ENCODE measurements around the gene RIMBP2. TPM values are rescaled to one million over a fixed set of nuclear protein-coding genes. Genes with fewer than 3 reads are reported as not detected.

Gene RIMBP2
- total RNA-seq, 3 donors from 2014 or later, result 2.3 to 5.9 (median 5.4) TPM

GRCh38 chr12:130362060-130362459, 354.0 kb downstream of the RIMBP2 start:
- Histone ChIP-seq H3K4me3 (no peak overlapping the region), H3K9me3 (no peaks in the 10 kb centered on the region), H3K36me3 (ENCODE audit: low read depth) (no peaks in the 10 kb centered on the region), H3K4me1 (ENCODE audit: low read depth) (no peaks in the 10 kb centered on the region)
- no peak for TF ChIP-seq CTCF (IDR thresholded peaks at IDR 0.05)
- ATAC-seq (no peak), DNase-seq (no peak)
- intact Hi-C loops (cut with DNase I, micrococcal nuclease), result no loop called here

GRCh38 chr12:130357729-130358330, 358.3 kb downstream of the RIMBP2 start:
- TF ChIP-seq CTCF (IDR thresholded peaks at IDR 0.05), result no peak
- no peak overlapping the region for H3K4me3 ChIP-seq
- H3K9me3 ChIP-seq, result no peaks in the 10 kb centered on the region
- intact Hi-C loops (cut with DNase I, micrococcal nuclease), result no loop called here
- ATAC-seq (no peak), DNase-seq (no peak)
- no peaks in the 10 kb centered on the region for H3K36me3 ChIP-seq (ENCODE audit: low read depth)
- no peaks in the 10 kb centered on the region for H3K4me1 ChIP-seq (ENCODE audit: low read depth)

- Histone ChIP-seq H3K9me3 (no peaks in the 10 kb centered on the region), H3K36me3 (ENCODE audit: low read depth) (no peaks in the 10 kb centered on the region), H3K4me1 (ENCODE audit: low read depth) (no peaks in the 10 kb centered on the region), H3K4me3 (no peak overlapping the region)
- intact Hi-C loops (cut with DNase I, micrococcal nuclease), result no loop called here
- ATAC-seq, result no peak
- DNase-seq, result no peak
- TF ChIP-seq CTCF (IDR thresholded peaks at IDR 0.05), result no peak
Measured at GRCh38 chr12:130357241-130357640, 358.9 kb downstream of the RIMBP2 start.

- no peaks in the 10 kb centered on the region for H3K9me3 ChIP-seq
- H3K4me3 ChIP-seq, result no peak overlapping the region
- H3K36me3 ChIP-seq (ENCODE audit: low read depth), result no peaks in the 10 kb centered on the region
- TF ChIP-seq CTCF (IDR thresholded peaks at IDR 0.05), result no peak
- DNase-seq (no peak), ATAC-seq (no peak)
- no peaks in the 10 kb centered on the region for H3K4me1 ChIP-seq (ENCODE audit: low read depth)
- intact Hi-C loops (cut with DNase I, micrococcal nuclease), result no loop called here
Measured at GRCh38 chr12:130356222-130356621, 359.9 kb downstream of the RIMBP2 start.

- DNase-seq (no peak), ATAC-seq (no peak)
- intact Hi-C loops (cut with DNase I, micrococcal nuclease), result no loop called here
- Histone ChIP-seq H3K4me3 (no peak overlapping the region), H3K9me3 (no peaks in the 10 kb centered on the region), H3K4me1 (ENCODE audit: low read depth) (no peaks in the 10 kb centered on the region), H3K36me3 (ENCODE audit: low read depth) (no peaks in the 10 kb centered on the region)
- no peak for TF ChIP-seq CTCF (IDR thresholded peaks at IDR 0.05)
Measured at GRCh38 chr12:130354407-130354806, 361.7 kb downstream of the RIMBP2 start.

- no peak for TF ChIP-seq CTCF (IDR thresholded peaks at IDR 0.05)
- ATAC-seq (no peak), DNase-seq (no peak)
- Histone ChIP-seq H3K9me3 (no peaks in the 10 kb centered on the region), H3K4me3 (no peak overlapping the region), H3K4me1 (ENCODE audit: low read depth) (no peaks in the 10 kb centered on the region), H3K36me3 (ENCODE audit: low read depth) (no peaks in the 10 kb centered on the region)
- intact Hi-C loops (cut with DNase I, micrococcal nuclease), result no loop called here
Measured at GRCh38 chr12:130353081-130353480, 363.0 kb downstream of the RIMBP2 start.

Data from mucosa of descending colon (tissue), 3 donors.